SK-N-SH (cell line): ENCODE measurements around the gene RELB. TPM values are rescaled to one million over a fixed set of nuclear protein-coding genes. Genes with fewer than 3 reads are reported as not detected.

ENCODE experiments used
- CTCF ChIA-PET: fragments of 300-600, 350-600 bp; formaldehyde crosslinking; extraction: SDS; loops from one replicate; lab custom pipeline; 2021; lab: Yijun Ruan, JAX
- POLR2A ChIA-PET: fragments of 350-600 bp; sonication (Branson Sonifier 250); formaldehyde crosslinking; extraction: SDS; loops from one replicate; lab custom pipeline; 2020; ENCODE audit warnings: antibody characterized with exemption, inconsistent platforms; lab: Yijun Ruan, JAX
- DNase-seq: peaks from one replicate; pipeline ENCODE4 v3.0.0; 2012
- H2AFZ ChIP-seq: fragments of 200-600 bp; sonication (generic); 2 replicates; pipeline ENCODE4 v1.8.1; 2016; ENCODE audit warnings: antibody characterized with exemption, mild to moderate bottlenecking, low read depth
- H3F3A ChIP-seq: fragments of 200-600 bp; sonication (generic); replicated peaks from 2 replicates; pipeline ENCODE3; 2016; ENCODE audit warnings: antibody characterized with exemption, mild to moderate bottlenecking; ENCODE audit not compliant: insufficient read depth
- H3K27ac ChIP-seq, 2 experiments: fragments of 200-500 bp in 1 of 2; fragments of 200-600 bp in 1 of 2; sonication (Bioruptor generic) in 1 of 2; sonication (generic), shearing (Covaris generic) in 1 of 2; 2 replicates each; pipeline versions ENCODE4 v1.5.1 to v1.6.1; 2014 to 2016; ENCODE audit warnings: low read depth in 2 of 2, inconsistent platforms in 1 of 2, low read length in 1 of 2, mild to moderate bottlenecking in 1 of 2, mixed read lengths in 1 of 2
- H3K27me3 ChIP-seq: fragments of 200-600 bp; sonication (generic), shearing (Covaris generic); 2 replicates; pipeline ENCODE4 v1.6.1; 2016; ENCODE audit warnings: mixed run types; ENCODE audit not compliant: insufficient read depth
- H3K36me3 ChIP-seq, 2 experiments: fragments of 200-500 bp in 1 of 2; fragments of 200-600 bp in 1 of 2; sonication (Bioruptor generic) in 1 of 2; sonication (generic) in 1 of 2; replicated peaks in 1 of 2; 2 replicates each; pipeline versions ENCODE3 to v1.5.1; 2014 to 2016; ENCODE audit warnings: low read length in 1 of 2, mild to moderate bottlenecking in 1 of 2; ENCODE audit not compliant: insufficient read depth in 2 of 2, control insufficient read depth in 1 of 2
- H3K4me1 ChIP-seq, 2 experiments: fragments of 200-500 bp in 1 of 2; fragments of 200-600 bp in 1 of 2; sonication (Bioruptor generic) in 1 of 2; sonication (generic), shearing (Covaris generic) in 1 of 2; 2 replicates each; pipeline versions ENCODE4 v1.5.1 to v1.6.1; 2014 to 2016; ENCODE audit warnings: low read depth in 1 of 2, low read length in 1 of 2, mixed run types in 1 of 2; ENCODE audit not compliant: insufficient read depth in 2 of 2, control insufficient read depth in 1 of 2
- H3K4me2 ChIP-seq: fragments of 200-600 bp; sonication (generic), shearing (Covaris generic); 2 replicates; pipeline ENCODE4 v1.6.1; 2017; ENCODE audit warnings: mixed run types
- H3K4me3 ChIP-seq, 2 experiments: fragments of 200-500 bp in 1 of 2; fragments of 200-600 bp in 1 of 2; sonication (Bioruptor generic) in 1 of 2; sonication (generic), shearing (Covaris generic) in 1 of 2; 2 replicates each; pipeline versions ENCODE4 v1.5.1 to v1.8.1; 2014 to 2016; ENCODE audit warnings: low read depth in 2 of 2, inconsistent platforms in 1 of 2, low read length in 1 of 2, mild to moderate bottlenecking in 1 of 2, mixed read lengths in 1 of 2, moderate library complexity in 1 of 2
- H3K79me2 ChIP-seq: fragments of 200-600 bp; sonication (generic); 2 replicates; pipeline ENCODE4 v1.8.1; 2017; ENCODE audit warnings: mild to moderate bottlenecking; ENCODE audit not compliant: insufficient read depth
- H3K9ac ChIP-seq: fragments of 200-600 bp; sonication (generic); 2 replicates; pipeline ENCODE4 v1.6.1; 2017; ENCODE audit warnings: mixed run types
- H3K9me2 ChIP-seq: fragments of 200-600 bp; sonication (generic); 2 replicates; pipeline ENCODE4 v1.6.1; 2017; ENCODE audit warnings: mixed run types
- H3K9me3 ChIP-seq: fragments of 200-600 bp; sonication (generic); 2 replicates; pipeline ENCODE4 v1.6.1; 2017; ENCODE audit warnings: mixed run types, mild to moderate bottlenecking, moderate library complexity
- H4K20me1 ChIP-seq: fragments of 200-600 bp; sonication (generic); 2 replicates; pipeline ENCODE4 v1.6.1; 2017; ENCODE audit warnings: mild to moderate bottlenecking, mixed run types; ENCODE audit not compliant: insufficient read depth
- CHD2 ChIP-seq: fragments of 150-350 bp; IDR thresholded peaks from 2 replicates; pipeline ENCODE4 v1.6.1; 2018; ENCODE audit warnings: low read length; ENCODE audit not compliant: partially characterized antibody
- ELF1 ChIP-seq: IDR thresholded peaks from 2 replicates; pipeline ENCODE4 v1.4.0; 2012
- EZH2phosphoT487 ChIP-seq: fragments of 200-600 bp; sonication (generic); IDR thresholded peaks from 2 replicates; pipeline ENCODE4 v1.6.1; 2017; ENCODE audit warnings: low read depth, mixed run types, mild to moderate bottlenecking, antibody characterized with exemption, moderate library complexity, borderline replicate concordance
- FOSL2 ChIP-seq: IDR thresholded peaks from 2 replicates; pipeline ENCODE4 v1.4.0; 2012; ENCODE audit warnings: low read depth, mild to moderate bottlenecking, moderate library complexity, borderline replicate concordance
- FOXJ3 ChIP-seq: sonication (generic); formaldehyde crosslinking; IDR thresholded peaks from 2 replicates; pipeline ENCODE4 v1.5.1; 2020; ENCODE audit warnings: mild to moderate bottlenecking, missing genetic modification reagents
- FOXM1 ChIP-seq: IDR thresholded peaks from 2 replicates; pipeline ENCODE4 v1.4.0; 2012; ENCODE audit warnings: low read depth, mild to moderate bottlenecking
- GABPA ChIP-seq: IDR thresholded peaks from 2 replicates; pipeline ENCODE4 v1.4.0; 2012; ENCODE audit warnings: low read depth, mild to moderate bottlenecking
- IRF3 ChIP-seq: fragments of 150-350 bp; IDR thresholded peaks from 2 replicates; pipeline ENCODE4 v1.6.1; 2016; ENCODE audit warnings: mild to moderate bottlenecking, low read depth, low read length
- JUND ChIP-seq: IDR thresholded peaks from 2 replicates; pipeline ENCODE4 v1.4.0; 2012
- MAX ChIP-seq: IDR thresholded peaks from 2 replicates; pipeline ENCODE4 v1.4.0; 2012; ENCODE audit warnings: low read depth
- MEF2A ChIP-seq: IDR thresholded peaks from 2 replicates; pipeline ENCODE4 v1.4.0; 2012; ENCODE audit warnings: low read depth, borderline replicate concordance
- NFIC ChIP-seq: IDR thresholded peaks from 2 replicates; pipeline ENCODE4 v1.4.0; 2012; ENCODE audit warnings: borderline replicate concordance
- PBX3 ChIP-seq: IDR thresholded peaks from 2 replicates; pipeline ENCODE4; 2012
- RAD21 ChIP-seq: IDR thresholded peaks from 2 replicates; pipeline ENCODE4 v1.6.1; 2012; ENCODE audit warnings: mild to moderate bottlenecking, low read length
- REST ChIP-seq: IDR thresholded peaks from 2 replicates; pipeline ENCODE4 v1.6.1; 2012; ENCODE audit warnings: mild to moderate bottlenecking, low read depth, low read length, moderate library complexity
- RXRA ChIP-seq: IDR thresholded peaks from 2 replicates; pipeline ENCODE4 v1.4.0; 2012; ENCODE audit warnings: low read depth, mild to moderate bottlenecking, borderline replicate concordance
- USF2 ChIP-seq: fragments of 150-350 bp; IDR thresholded peaks from 2 replicates; pipeline ENCODE4 v1.6.1; 2017; ENCODE audit warnings: antibody characterized with exemption, low read length, low read depth, borderline replicate concordance
- YY1 ChIP-seq: IDR thresholded peaks from 2 replicates; pipeline ENCODE4 v1.4.0; 2012; ENCODE audit warnings: low read depth, mild to moderate bottlenecking
- ZBTB33 ChIP-seq: IDR thresholded peaks from 2 replicates; pipeline ENCODE4 v1.4.0; 2012; ENCODE audit warnings: low read depth, borderline replicate concordance
- WGBS: methylation state at CpG from one replicate; pipeline ENCODE4 v1.1.6; 2017; ENCODE audit warnings: low lambda C conversion rate; 5-methylcytosine and 5-hydroxymethylcytosine counted together
- polyA plus RNA-seq, 3 experiments: library from polyadenylated mRNA; depleted of rRNA; stranded (reverse); fragments of >200 nt; gene quantifications; 2 replicates each; pipeline ENCODE4 v1.2.3, GENCODE V29; 2012

RELB gene
- polyA plus RNA-seq, 1 of the 3 experiments (the other 2 are of a cell fraction), result 12.6 TPM

GRCh38 chr19:45074744-45075300 lies 73.6 kb downstream of the RELB start:
- Histone ChIP-seq H3K27me3 (no peaks in the 10 kb centered on the region), H3K36me3 (peaks cover 0 to 17% of the 10 kb centered on the region in 2 experiments), H3K9me3 (no peaks in the 10 kb centered on the region), H2AFZ (no peak overlapping the region), H3K4me3 (no peak overlapping the region), H4K20me1 (no peaks in the 10 kb centered on the region), H3K9ac (no peak overlapping the region), H3K4me1 (peaks cover 0 to 5% of the 10 kb centered on the region in 2 experiments; a peak in 1 of 4 replicates), H3K4me2 (no peak overlapping the region), H3K79me2 (peaks cover 8% of the 10 kb centered on the region), H3K27ac (no peak overlapping the region), H3K9me2 (no peaks in the 10 kb centered on the region), H3F3A (peaks cover 8% of the 10 kb centered on the region)
- WGBS, result 84% methylated on average over 11 of the region's 11 CpGs
- CTCF ChIA-PET, result interaction anchor here (0.9 kb wide), 1 partner anchor 16 kb away, joined by 3 read pairs; no protein-coding TSS in a partner anchor
- POLR2A ChIA-PET, result no interaction called here
- no peak for DNase-seq
- TF ChIP-seq FOXM1, result no peak
- TF ChIP-seq IRF3, result no peak
- TF ChIP-seq MAX, result no peak
- TF ChIP-seq RAD21, result no peak
- TF ChIP-seq REST, result no peak
- no peak for TF ChIP-seq RXRA
- TF ChIP-seq PBX3, result no peak
- no peak for TF ChIP-seq NFIC
- no peak for TF ChIP-seq GABPA
- TF ChIP-seq CHD2, result no peak
- no peak for TF ChIP-seq ELF1
- TF ChIP-seq MEF2A, result no peak
- TF ChIP-seq FOSL2, result no peak
- TF ChIP-seq JUND, result no peak
- TF ChIP-seq EZH2phosphoT487, result no peak
- TF ChIP-seq USF2, result no peak
- TF ChIP-seq ZBTB33, result no peak
- no peak for TF ChIP-seq FOXJ3 (CRISPR knock-in tag)
- TF ChIP-seq YY1, result no peak
